ENCODE data around the gene MRGPRD. TPM values are rescaled to one million over a fixed set of nuclear protein-coding genes. Genes with fewer than 3 reads are reported as not detected.

Gene MRGPRD
- total RNA-seq, 1 experiment from 2014 or later, result not detected

DNA sequence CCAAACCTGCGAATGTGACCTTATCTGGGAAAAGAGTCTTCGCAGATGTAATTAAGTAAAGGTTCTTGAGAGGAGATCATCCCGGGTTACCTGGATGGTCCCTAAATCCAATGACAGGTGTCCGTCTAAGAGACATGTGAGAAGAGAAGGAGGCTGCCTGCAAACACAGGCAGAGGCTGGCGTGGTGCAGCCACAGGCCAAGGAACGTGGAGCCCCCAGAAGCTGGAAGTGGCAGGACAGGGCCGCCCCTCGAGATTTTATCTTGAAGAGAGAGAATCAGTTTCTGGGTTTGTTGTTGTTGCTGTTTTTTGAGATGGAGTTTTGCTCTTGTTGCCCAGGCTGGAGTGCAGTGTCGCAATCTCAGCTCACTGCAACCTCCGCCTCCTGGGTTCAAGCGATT is 33.6 kb downstream of the MRGPRD start:
- DNase-seq (ENCODE audit: low read depth), result no peak

DNA sequence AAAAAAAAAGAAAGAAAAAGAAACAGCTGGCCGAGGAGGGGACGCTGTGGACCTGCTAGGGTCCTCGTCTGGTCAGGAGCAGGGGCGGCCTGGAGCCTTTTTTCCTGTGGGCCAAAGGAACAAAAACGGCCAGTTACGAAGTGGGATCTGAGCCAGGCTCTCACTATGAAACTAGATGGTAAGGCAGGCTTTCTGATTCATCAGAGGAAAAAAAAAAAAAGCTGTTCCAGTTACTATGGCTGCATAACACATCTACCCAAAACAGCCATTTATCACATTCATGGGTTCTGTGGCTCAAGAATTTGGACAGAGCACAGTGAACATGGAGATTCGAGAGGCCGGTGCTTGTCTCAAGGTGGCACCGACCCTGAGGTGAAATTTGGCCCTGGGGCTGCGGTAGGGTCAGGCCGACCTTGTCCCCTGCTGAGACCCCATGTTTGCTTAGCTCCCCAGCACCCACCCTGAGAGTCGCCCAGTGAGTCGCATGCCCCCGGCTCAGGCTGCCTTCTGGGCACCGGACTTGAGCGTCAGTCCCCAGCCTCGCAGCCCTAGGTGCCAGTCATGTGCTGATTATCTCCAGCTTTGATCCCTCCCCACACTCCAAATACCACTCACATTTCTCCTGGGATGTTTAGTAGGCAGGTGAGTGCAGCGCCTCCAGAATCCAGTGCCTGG is 34.2 kb downstream of the MRGPRD start:
- peak; percentile 87 for DNase-seq (ENCODE audit: low read depth)

DNA sequence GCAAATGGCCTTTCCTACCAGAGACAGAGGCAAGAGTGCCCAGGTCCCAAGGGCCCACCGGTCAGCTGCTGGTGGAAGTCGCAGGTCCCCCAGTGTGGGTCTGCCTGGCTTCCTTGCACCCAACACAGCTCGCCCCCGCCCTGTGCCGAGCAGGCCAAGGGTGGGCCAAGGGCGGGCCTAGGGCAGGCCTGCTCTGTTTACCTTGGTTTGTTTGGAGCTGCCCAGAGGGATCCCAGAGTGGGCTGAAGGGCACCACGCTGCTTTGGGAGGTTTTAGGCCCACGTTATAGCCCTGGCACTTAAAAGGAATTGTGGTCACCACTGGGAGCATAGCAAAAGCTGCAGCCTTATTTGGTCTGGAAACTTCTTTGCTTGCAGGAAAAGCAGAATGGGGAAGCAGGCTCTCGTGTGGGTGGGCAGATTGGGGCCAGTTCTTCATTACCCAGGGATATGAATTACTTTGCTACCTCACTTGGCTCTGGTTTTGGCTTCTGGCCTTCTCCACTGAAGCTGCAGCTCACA is 38.0 kb downstream of the MRGPRD start:
- no peak for DNase-seq (ENCODE audit: low read depth)

DNA sequence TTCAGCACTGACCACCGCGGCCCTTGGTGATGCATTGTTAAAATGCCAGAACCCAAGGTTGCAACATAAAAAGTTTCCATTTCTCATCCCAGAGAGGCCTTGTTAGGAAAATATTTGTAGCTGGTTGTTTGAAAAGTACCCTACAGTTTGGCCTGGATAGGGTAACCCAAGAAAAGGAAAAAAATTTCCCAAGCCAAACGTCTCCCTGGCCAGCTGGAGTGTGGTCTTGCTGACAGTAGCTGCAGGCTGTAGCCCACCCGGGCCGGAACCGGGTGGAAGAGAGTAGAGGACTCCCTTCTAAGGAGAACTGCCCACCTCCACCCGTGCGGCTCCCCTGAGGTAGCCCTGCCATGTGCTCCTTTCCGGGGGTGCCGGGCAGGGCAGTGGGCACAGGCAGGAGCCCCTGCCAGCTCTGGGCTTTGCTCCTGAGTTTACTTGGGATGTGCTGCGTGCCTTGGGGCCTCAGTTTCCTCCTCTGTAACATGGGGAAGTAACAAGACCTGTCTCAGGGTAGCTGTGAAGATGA is 38.6 kb downstream of the MRGPRD start:
- no peak for DNase-seq (ENCODE audit: low read depth)

DNA sequence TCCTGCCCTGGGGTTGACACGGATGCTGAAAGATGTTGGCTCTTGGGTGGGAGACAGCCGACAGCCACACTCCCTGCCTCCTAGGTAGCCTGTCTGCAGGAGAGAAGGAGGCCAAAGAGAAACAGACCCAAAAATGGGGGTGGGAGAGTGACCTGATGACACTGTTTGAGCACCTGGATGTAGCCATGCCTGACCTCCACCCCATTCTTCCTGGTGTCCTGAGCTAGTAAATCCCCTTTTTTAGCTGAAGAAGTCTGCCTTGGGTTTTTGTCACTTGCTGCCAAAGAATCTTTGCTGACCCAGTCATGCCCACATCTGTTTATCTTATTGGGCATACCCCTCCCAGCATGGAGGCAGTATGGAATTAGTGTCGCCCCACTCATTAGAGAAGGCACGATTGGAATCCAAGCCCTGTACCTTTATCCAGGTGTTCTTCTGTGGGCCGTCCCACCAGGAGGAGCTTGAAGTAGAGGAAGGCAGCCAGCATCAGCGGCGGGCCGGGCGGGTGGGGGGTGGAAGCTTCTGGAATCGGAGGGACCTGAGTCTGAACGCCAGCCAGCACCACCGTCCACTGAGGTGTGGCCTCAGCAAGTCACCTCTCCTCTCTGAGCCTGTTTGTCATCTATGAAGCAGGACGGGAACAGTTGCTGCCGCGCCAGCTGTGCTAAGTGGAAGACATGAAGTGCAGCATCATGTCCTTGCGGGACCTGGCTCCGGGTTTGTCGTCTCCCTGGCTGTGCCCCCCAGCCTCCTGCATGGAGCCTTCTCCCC is 39.3 kb downstream of the MRGPRD start:
- no peak for DNase-seq (ENCODE audit: low read depth)

DNA sequence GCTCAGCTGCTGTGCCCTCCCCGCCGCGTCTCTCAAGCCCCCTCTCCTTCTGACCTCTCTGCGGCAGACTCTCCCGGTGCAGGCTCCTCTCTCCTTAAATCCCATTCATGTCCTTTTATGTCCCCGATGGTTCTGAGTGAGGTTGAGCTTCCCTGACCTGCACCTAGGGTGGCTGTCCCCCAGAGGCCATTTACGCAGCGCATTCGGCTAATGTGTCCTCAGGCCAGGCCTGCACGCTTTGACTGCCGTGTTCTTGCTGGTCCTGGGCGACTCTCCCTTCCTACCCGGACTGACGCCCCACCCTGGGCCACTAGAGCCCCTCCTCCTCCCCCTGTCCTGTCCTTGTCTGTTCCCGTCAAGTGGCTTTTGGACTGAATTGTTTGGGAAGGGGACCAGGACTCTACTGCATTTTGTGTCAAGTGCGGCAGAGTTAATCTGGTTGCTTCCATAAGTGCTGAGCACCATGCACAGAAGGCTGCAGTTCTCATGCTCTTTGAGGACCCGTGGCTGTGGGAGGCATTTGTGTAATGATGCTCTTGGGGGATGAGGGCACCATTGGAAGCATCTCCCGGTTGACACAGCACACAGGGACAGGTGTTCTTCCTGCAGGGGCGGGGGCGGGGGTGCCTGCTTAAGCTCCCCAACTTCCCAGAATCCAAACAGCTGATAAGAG is 40.0 kb downstream of the MRGPRD start:
- no peak for DNase-seq (ENCODE audit: low read depth)

DNA sequence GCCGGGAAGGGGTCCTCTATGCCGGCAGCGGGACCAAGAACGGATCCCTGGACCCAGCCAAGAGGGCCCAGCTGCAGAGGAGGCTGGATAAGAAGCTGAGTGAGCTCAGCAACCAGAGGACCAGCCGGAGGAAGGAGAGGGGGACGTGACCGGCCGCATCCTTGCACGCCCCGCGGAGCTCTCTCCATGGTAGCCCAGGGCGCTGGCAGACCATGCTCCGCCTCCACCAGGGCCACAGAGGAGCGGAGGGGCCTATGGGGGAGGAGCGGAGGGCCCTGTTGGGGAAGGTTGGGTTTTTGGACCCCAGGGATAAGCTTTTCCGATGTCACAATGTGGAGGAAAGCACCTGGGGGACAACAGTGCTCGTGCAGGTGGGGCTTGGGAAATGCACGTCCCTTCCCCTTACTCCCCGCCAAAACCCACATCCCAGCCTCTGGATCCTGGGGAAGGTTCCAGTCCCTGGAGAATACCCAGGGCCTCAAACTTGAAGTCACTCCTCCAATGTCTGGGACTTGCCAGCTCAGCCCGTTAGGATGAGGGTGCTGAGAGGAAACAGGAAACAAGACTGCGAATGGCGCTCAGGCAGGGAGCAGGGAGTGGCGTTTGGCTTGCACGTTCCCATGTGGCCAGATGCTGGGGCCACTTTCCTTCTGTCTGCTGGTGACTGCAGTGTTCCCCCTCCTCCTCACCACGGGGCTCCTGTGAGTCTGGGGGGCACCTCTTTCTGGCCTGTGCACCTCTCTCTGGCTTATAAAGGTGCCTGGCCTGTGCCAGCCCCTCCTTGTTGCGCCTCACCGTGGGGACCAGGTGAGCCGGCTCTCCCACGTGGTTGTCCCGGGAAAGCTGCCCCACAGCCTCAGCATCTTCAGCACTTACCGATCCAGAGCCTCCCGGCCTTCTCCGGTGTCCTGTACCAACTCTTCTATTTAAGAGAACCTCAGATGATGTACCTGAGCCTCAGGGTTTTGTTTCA is 40.9 kb downstream of the MRGPRD start:
- DNase-seq (ENCODE audit: low read depth), result no peak

DNA sequence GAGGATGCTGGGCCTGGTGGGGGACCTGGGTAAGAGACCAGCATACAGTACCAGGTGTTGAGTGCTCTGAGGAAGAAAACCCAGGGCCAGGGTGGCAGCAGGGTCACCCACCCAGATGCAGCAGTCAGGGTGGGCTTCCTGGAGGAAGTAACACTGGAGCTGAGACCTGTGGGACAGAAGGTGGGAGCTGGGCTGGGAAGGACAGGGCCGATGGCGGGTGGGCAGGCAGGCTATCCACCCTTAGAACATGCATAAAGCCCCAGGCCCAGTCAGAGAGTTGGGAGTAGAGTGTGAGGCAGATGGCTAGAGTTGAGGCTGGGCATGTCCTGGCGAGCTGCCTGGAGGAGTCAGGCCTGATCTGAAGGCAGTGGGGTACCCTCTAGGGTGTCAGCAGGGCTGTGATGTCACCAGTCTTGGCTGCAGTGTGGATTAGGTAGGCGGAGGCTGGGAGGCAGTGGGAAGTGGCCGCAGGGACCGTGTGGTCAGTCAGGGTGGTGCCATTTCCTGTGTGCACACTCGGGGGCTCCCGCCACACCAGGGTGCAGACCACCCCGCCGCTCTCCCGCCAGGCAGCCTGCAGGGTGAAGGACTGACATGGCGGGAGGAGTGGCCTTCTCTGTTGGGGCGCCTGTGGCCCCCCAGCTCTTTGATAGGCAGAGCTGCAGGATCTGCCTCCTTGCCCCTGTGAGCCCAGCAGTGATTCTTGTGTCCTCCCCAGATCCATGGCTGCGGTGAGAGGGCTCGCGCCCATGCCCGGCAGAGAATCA is 41.8 kb downstream of the MRGPRD start:
- DNase-seq (ENCODE audit: low read depth), result no peak

DNA sequence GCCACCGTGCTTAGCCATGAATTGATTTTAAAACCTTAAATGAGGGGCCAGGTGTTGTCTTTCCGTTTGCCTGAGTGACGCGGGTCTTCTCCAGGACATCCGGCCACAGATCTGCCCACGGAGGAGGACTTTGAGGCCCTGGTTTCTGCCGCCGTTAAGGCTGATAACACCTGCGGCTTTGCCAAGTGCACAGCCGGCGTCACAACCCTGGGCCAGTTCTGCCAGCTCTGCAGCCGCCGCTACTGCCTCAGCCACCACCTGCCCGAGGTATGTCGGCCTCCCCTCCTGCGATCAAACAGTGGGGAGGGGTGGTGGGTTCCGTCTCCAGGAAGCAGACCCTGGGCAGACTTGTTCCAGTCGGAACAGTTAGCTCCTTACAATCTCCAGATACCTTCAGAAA is 42.7 kb downstream of the MRGPRD start:
- no peak for DNase-seq (ENCODE audit: low read depth)

DNA sequence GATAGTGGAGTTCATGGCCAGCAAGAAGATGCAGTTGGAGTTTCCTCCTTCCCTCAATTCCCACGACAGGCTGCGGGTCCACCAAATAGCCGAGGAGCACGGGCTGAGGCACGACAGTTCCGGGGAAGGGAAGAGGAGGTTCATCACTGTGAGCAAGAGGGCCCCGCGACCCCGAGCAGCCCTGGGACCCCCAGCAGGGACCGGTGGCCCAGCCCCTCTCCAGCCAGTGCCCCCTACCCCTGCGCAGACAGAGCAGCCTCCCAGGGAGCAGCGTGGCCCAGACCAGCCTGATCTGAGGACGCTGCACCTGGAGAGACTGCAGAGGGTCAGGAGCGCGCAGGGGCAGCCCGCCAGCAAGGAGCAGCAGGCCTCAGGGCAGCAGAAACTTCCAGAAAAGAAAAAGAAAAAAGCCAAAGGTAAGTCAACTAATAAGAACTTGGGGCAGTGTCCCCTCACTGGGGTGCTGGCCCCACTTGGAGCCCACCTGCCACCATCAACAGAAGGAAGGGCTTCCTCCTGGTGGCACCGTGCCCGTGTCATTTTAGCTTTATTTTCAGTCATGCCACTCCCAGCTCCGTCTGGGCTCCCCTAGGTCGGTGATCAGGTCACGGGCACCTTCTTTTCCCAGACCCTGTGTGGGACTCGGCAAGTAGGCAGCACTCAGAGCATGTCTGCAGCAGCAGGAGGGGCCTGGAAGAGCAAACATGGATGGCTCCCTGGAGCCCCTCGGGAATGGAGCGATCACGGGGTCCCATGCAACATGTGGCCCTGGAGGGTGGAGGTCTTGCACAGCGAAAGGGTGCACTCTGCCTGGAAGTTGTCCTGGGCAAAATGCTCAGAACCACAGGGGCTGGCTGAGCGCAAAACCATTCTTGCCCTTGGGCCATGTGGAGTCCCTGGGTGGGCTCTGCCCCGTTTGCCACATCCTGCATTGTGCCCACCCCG is 43.8 kb downstream of the MRGPRD start:
- DNase-seq (ENCODE audit: low read depth), result no peak

DNA sequence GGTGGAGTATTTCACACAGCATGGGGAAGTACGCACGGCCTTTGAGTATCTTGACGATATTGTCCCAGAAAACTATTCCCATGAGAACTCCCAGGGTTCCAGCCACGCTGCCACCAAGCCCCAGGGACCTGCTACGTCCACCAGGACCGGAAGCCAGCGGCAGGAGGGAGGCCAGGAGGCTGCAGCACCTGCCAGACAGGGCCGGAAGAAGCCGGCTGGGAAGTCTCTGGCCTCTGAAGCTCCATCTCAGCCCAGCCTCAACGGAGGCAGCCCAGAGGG is 44.5 kb downstream of the MRGPRD start:
- no peak for DNase-seq (ENCODE audit: low read depth)

DNA sequence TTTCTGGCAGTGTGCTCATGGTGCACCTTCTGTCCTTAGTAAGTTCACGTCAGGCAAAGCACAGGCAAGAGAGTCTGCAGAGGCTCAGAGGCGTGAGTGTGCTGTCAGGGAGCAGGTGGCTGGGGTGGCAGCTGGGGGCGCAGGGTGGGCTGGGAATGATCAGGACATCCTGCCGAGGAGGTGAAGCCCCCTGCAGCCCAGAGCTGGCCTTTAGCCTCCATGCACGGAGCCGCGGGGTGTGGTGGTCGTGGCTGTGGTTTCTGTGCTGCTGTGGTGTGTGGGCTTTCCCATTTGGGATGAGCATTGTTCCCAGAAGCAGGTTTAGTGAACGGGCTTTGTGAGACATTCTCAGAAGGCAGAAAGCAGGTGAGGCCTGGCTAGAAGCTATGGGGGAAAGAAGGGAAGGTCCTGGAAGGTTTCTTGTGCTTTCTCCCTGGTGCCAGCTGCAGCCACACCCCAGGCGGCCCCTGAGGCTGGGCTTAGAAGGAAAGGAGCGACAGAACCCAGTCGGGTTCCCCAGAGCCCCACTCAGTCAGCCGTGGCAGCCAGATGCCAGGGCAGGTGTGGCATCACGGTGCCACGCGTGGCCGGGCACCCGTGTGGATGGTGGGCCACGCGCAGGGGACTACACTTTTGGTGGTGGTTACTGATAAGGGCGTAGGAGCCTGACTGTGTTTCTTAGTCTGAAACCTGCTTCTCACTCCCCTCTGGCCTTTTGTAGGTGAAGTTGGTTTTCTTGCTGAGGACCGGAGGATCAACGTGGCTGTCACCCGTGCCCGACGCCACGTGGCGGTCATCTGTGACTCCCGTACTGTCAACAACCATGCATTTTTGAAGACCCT is 45.0 kb downstream of the MRGPRD start:
- DNase-seq (ENCODE audit: low read depth), result no peak

DNA sequence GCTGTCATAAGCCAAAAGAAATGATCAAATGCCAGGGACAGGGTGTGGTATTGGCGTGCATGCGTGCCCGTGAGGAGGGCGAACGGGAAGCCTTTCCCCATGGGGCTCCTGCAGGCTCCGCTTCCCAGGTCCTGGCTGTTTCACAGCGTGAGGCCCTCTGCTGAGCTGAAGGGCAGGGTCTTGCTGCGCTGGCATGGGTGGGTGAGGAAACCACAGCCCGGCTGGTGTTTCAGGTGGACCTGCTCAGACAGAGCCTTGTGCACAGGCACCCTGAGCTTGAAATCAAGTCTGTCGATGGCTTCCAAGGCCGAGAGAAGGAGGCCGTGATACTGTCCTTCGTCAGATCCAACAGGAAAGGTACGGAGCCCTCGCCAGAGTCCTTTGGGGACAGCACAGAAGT is 45.7 kb downstream of the MRGPRD start:
- no peak for DNase-seq (ENCODE audit: low read depth)

DNA sequence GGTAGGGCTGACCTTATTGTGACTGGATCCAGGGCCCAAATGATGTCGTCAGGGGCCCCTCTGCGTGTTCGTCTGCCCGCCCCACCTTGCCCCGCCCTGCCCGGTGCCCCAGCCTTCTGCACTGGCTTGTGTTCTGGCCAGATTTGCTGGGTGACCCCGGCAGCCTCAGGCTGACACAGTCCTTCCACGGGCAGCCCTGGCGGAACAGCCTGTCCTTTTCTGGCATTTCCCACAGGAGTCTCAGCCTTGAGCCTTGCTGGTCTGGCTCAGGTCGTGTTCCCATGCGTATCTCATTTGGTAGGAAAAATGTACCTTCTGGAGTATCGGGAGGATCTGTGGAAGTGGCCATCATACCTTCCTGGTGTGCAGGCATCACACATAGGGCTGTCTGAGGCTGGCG is 46.1 kb downstream of the MRGPRD start:
- no peak for DNase-seq (ENCODE audit: low read depth)

DNA sequence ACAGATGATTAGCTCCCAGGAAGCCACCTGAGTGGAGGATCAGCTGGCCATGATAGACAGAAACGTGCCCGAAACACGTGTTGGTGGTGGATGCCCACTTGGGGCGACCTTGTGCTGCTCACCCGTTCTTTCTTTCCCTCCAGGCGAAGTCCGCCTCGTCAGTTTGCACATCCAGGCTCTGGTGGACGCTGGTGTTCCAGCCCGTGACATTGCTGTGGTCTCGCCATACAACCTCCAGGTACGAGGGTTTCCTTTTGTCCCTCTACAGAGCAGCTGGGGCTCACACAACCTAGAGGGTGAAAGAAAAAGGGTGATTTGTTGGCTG is 46.5 kb downstream of the MRGPRD start:
- no peak for DNase-seq (ENCODE audit: low read depth)

DNA sequence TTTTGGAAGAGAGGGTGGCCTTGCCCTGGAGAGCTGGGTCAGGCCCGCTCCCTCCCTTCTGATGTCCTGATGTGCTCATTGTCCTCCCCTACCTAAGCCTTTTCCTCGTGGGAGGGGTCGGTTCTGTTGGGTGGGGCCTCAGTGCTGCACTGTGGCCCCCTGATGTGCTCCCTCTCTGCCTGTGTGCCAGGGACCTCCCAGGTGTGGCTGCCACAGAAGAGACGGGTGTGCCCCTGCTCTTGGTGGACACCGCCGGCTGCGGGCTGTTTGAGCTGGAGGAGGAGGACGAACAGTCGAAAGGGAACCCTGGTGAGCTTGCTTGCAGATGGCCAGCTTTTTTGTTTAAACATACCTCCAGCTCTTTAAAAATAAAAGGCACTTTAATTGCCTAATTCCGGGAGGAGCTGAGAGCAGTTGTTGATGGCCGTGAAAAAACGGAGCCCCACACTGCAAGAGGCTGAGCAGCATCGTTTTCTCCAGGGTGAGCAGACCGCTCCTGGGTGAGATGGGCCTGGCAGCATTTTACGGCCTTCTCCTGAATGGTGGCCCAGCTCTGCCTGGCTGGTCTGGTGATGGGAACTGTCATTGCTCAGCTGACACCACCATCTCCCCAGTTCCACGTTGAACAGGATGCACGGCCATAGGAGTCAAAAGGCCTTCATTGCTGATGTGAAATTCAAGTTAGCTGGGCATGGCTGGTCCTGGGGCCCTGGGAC is 47.0 kb downstream of the MRGPRD start:
- DNase-seq (ENCODE audit: low read depth), result no peak

DNA sequence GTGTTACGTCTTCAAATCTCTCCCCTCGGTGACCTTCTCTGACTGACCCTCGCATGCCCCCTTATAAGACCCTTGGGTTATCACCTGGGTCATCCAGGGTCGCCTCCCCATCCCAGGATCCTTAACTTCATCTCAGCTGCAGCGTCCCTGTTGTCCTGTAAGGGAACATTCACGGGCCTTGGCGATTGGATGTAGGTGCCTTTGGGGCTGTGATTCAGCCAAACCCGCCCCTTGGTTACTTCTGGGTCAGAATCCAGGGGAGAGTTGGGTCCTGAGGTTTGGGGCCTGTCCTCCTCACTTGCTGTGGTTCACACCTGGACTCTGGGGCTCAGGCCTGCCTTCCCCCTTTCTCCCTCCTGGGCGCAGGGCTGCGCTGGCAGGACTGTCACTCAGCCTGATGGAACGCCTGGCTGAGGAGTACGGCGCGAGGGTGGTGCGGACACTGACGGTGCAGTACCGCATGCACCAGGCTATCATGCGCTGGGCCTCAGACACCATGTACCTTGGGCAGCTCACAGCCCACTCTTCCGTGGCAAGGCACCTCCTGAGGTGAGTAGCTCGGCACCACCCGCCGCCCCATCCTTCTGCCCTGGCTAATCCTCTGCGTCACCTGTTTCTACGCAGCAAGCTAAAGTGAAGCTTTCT is 47.7 kb downstream of the MRGPRD start:
- no peak for DNase-seq (ENCODE audit: low read depth)

DNA sequence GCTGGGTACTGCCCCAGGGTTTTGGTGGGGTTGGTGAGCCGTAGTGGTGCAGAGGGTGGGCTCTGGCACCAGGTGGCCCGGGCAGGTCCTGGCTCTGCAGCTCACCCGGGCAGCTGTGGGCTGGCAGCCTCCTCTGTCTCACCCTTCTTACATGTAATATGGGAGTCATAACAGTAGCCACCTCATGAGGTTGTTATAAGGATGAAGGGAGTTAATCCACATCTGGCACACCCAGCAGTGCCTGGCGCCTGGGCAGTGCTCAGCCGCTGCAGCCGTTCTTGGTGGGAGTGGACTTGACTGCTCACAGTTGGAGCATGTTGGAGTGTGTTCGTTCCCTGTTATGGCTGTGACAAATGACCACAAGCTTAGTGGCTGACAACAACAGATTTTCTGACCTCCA is 48.4 kb downstream of the MRGPRD start:
- DNase-seq (ENCODE audit: low read depth), result no peak
